Measurements from ENCODE around the gene KRT6B.
"Not testable (repeated sequence)": the region's sequence is repeated elsewhere in the genome, so short reads cannot be mapped to it uniquely, and the experiment has no call there.

Gene KRT6B

DNA sequence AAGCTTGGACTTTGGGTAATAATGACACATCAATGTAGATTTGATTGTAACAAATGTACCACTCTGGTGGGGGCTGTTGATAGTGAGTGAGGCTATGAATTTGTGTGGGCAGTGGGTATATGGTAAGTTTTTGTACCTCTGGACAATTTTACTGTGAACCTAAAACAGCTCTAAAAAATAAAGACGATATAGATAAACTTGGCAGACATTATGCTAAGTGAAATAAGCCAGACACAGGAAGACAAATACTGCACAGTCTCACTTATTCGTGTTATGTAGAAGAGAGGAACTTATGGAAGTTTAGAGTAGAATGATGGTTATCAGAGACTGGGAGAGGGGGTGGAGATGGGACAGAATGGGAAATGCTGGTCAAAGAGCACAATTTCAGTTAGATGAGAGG lies 13.0 kb upstream of the KRT6B start:
- DNase-seq, result no peak

DNA sequence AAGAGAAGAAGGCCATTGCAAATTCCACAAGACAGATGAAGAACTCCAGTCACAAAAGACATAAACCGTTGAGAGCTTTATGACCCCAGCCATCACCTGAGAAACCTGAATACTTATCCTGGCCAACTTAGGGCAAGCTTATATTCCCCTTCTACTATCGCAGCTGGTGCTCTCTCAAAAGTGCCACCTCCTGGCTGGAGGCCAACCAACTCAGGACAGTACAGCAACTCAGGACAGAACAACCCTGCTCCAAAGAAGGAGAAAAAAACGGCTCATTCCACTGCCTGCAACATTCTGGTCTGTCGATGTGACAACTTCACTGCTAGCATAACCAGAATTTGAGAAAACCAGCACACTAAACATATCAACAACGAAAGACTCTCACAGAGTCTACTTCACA lies 9.7 kb upstream of the KRT6B start:
- DNase-seq, result no peak

DNA sequence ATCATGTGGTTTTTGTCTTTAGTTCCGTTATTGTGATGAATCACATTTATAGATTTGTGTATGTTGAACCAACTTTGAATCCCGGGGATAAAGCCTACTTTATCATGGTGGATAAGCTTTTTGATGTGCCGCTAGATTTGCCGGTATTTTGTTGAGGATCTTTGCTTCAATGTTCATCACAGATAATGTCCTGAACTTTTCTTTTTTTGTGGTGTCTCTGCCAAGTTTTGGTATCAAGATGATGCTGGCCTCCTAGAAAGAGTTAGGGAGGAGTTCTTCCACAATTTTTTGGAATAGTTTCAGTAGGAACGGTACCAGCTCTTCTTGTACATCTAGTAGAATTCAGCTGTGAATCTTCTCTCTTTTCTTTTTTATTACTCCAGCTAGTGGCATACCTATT lies 6.9 kb upstream of the KRT6B start:
- no peak for DNase-seq

- no peak for DNase-seq
Measured at GRCh38 chr12:52455821-52456220, 3.9 kb upstream of the KRT6B start.

DNA sequence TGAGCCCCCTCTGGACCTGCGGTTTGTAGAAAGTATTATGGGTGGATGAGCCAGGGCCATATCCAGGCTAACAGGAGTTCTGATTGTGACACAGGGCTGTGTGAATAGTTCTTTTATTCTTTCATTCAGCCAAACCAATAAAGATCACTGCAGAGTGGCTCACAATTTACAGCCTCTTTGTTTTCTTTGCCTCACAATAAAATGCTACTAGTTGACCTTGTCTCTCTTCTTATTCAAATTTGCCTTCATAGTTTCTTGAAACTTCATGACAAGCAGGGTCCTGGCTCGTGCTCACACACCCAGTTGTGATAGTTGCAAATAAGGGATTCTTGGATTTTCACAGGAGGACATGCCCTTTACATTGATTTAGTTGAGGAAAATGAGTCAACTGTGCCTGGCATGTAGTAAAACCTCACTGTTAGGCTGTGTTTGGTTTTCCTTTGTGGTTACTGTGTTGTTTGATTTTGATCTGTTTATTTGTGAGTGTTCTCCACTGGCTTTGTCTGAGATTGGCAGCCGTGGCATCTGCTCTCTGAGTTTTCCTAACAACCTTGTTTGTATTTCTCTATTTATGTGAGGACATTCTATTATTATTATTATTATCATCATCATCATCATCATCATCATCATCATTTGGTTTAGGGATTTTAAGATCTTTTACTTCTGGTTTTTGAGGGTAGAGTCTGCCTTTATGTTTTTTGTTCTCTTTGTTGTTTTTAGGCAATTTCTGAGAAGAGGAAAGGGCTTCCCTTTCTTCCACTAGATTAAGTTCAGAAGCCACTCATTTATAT lies 2.7 kb upstream of the KRT6B start:
- DNase-seq, result no peak

- DNase-seq, result no peak
Measured at GRCh38 chr12:52448228-52448627, 3.7 kb downstream of the KRT6B start.

DNA sequence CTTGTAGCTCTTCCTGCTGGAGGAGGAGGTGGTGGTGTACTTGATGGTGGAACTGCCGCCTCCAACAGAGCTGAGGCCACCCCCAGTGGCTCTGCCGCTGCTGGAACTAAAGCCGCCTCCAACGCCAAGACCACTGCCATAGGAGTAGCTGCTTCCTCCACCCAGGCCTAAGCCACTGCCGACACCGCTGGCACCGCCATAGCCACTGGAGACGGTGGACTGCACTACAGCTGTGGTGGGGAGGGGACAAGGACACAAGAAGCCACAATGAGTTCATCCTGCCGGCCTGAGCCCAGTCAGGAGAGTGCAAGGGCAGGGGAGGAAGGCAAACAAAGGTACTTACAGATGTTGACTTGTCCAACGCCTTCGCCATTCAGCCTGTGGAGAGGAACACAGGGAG lies 4.8 kb downstream of the KRT6B start:
- DNase-seq, result not testable (repeated sequence)

DNA sequence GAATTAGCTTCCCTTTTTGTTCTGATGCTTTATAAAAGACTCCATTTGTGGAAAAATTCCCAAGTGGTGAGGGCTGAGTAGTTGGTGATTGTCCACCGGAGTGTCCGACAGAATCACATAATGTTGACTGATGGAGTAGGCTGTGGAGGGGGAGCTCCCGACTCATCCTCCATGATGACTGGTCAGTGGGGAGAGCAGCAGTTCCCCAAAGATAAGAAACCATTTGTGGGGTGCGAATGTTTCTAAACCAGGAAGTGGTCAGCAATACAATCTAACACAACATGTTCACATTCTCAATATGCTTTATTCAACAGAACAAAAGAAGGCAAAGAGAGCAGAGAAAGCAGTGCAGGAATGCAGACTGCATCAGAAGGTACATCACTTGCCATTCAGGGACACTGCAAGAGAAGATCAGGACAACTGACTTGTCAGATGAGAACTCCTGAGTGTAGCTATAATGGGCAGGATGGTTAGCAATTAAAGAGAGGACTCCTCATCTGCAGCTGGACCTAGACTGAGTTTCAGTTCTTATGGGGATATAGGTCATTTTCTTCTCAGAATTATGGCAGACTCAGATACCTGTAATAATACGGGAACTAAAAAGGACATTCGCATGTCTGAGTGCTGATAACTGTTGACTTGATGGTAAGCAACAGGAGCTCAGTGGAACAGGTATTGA lies 5.4 kb downstream of the KRT6B start:
- no peak for DNase-seq

DNA sequence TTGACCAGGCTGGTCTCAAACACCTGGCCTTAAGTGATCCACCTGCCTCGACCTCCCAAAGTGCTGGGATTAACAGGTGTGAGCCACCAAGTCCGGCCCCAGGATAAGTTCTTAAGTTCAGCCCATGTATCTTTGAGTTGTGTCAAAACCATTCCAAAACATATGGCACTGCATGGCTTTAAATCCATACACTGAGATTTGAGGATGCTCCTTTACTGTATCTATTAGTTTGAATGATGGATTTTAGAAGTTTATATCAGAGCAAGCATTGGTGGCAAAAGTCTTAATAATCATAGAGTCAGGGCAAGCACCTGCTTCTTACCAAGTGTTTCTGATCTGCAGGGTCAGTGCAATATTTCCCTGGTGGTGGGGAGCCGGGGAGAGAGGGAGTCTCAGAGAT lies 6.1 kb downstream of the KRT6B start:
- DNase-seq, result no peak

GRCh38 chr12:52444647-52445595 lies 7.0 kb downstream of the KRT6B start:
- DNase-seq, result no peak

DNA sequence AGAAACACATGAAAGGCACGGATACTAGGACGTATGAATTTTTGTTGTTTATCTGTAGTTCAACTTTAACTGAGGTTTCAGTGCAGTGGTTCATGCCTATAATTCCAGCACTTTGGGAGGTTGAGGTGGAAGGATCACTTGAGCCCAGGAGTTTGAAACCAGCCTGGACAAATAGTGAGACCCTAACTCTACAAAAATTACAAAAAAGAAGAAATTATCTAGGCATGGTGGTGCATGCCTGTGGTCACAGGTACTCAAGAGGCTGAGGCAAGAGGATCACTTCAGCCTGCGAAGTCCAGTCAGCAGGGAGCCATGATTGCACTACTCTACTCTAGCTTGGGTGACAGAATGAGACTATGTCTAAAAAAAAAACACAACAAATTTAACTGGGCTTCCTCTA lies 8.0 kb downstream of the KRT6B start:
- DNase-seq, result no peak

DNA sequence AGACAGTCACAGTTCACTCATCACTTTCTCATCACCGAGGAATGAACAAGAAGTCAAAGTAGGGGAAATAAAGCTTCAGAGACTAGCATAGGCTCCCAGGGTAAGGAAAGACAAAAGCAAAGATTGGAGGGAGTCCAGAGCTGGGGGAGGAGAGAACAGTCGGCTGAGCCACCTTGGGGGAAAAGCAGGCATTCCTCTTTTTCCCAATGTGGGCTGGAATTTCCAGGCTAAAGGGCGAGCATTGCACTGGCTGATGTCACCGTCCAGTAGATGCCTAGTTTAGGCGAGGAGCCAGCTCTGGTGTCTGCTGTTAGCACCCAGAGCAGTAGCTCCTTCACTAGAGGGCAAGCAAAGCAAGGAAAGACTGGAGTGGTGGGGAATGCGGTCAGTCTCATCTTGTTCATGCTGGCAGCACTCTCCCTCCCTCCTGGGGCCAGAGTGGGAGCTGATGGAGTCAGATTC lies 9.3 kb downstream of the KRT6B start:
- DNase-seq, result no peak

GRCh38 chr12:52441320-52441911 lies 10.5 kb downstream of the KRT6B start:
- DNase-seq, result no peak

- no peak for DNase-seq
Measured at GRCh38 chr12:52440821-52441319, 11.1 kb downstream of the KRT6B start.

DNA sequence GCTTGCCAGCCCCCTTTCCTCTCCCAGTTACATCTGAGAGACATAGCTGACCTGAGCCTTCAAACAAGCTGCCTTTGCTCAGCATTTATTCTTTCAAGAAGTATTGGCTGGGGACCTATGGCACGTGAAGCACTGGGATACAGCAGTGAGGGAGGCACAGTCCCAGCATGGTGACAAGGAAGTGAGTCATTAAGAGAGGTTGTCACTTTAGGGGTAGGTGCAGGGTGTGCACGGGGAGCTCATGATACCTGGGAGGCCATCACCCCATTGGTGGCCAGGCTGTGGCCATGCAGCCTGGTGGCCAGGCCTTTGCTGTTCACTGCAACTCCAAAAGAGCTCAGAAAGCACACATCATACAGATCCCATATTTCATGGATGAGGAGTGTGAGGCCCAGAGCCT lies 12.1 kb downstream of the KRT6B start:
- no peak for DNase-seq

GRCh38 chr12:52439420-52439819 lies 12.5 kb downstream of the KRT6B start:
- no peak for DNase-seq

DNA sequence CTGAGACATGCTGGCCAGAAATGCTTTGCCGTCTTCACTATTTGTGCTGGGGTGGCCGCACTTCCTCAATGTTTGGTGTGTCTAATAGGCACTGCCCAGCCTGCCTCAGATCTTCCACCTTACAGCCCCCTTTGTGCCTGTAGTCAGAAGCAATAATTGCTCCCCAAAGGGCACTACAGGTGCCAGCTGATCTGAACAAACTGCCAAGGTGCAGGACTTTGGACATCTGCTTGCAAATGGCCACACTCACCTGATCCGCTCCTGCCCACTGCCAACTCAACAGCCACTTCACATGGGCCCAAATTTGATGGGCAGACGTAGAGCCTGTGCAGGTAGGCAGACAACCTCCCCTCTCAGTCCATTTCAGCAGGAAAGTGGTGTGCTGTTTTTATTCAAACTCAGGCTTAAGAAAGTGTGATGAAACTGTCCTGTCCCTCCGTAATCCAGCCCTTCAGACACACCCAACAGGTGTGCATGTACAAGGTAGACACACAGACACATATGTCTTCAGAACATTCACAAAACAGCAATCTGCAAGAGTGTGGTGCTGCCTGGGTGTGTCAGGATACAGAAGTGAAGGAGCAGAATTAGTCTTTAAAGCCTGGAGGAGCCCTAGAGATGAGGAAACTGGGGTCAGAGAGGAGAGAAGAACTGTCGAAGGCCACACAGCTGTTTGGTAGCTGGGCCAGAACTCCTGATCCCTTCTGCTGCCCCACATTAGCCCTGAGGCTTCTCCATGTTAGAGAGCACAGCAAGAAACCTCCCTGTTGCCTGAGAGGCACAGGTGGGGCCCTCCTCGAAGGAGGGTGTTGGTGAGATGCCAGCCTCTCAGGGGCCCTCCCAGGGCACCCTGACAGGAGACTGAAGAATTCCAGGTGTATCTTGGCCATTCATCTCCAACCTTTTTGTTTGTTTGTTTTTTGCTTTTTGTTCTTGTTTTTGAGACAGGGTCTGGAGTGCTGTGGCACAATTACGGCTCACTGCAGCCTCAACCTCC lies 13.3 kb downstream of the KRT6B start:
- DNase-seq, result no peak

DNA sequence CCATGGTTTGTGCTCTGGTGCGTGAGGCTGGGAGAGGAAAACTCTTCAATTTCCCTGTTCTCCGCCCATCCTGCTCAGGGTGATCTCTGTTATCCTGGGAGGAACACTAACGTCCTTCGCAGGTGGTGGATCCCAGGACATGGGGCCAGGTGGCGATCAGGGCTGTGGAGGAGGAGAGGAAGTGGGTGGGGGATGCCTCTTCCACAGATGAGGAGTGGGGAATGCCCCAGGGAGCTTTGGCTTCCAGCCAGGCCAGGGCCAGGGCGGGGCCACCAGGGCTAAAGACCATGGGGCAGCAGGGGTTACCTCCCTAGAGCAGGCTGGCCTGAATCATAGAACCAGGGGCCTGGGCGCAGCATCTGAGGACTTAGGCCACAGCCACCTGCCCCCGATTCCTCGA lies 14.4 kb downstream of the KRT6B start:
- DNase-seq, result no peak

DNA sequence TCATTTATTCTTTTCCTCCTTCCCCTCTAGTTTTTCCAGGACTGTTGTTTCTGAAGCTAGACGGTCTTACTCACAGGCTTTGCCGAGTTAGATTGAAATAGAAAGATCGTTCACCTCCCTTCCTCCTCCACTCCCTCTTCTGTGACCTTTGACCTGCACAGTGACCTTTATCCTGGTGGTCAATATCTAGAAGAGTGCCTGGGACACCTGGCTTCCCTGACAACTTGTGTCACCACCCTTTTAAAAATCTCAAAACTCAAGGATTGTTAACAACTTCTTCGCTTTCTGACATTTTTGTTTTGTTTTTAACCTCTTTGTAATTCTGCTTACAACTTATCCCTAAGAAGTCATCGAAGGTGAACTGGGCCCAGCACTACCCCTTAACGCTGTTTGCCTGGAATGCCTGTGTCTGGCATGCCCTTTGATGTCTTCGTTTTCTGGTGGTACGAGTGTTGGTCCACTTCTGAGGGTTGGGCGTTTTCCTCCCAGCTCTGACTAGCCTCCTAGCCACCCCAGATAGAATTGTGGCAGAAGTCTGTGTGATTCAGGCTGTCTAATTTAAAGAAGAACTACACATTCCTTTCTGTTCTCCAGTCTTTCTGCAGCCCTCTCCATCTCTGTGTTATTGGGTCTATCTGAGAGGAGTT lies 15.0 kb downstream of the KRT6B start:
- DNase-seq, result no peak

DNA sequence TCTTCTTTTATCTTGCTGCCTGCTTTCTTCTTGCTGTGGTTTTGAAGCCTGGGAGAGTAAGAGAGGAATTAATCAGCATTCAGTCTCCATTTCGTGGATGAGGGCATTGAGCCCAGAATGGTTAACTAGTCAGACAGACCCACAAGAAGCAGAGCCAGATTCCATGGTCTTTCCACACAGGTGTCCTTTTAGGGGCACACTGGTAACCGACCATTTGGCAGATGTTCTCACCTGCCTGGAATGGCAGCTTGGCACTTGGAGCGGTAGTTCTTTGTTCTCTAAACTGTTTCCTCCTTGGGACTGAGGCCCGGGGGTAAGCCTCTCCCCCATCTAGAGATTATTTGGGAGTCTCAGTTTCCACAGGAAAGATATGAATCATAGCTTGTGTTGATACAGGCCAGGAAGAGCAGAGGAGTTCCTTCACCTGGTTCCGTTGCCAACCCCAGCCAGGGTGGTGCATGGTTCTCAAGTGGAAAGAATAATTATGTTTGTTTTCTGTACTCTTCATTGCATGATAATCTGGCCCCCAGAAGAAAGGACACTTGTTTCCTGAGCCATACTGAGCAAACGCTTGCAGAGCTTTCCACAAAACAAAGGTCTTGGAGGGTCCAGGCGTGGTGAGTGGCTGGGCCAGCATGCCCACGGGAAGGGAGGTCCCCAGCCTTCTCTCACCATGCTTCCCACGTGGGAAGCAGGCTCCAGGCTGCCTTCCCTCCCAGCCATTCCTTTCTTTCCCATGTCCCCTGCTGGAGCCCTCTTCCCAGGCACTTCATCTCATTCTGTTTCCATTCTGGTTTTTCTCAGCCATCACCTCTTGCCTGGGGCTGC lies 15.7 kb downstream of the KRT6B start:
- no peak for DNase-seq

Data from NCI-H1092 treated with DMSO at 0.1 percent for 48 hours (cell line).